ENCODE results near the gene MYOC. TPM values are rescaled to one million over a fixed set of nuclear protein-coding genes. Genes with fewer than 3 reads are reported as not detected.

The MYOC gene
- total and polyA plus RNA-seq, 7 experiments from 2014 or later = not detected

DNA sequence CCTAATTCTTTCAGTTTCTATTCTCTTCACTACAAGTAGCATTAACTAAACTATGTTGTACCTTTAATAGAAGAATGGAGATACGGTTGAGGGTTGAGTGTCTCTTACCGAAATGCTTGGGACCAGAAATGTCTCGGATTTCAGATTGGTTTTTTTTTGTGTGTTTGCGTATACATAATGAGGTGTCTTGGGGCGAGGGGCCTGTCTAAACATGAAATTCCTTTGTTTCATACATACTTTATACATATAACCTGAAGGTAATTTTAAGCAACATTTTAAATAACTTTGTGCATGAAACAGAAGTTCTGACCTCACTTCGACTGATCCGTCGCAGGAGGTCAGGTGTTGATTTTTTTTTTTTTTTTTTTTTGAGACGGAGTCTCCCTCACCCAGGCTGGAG is 66.8 kb downstream of the MYOC start:
- no peaks in the 10 kb centered on the region for H3K9me3 ChIP-seq (ENCODE audit: control insufficient read depth in 2 of 3, low read length in 3 of 3)
- no peaks in the 10 kb centered on the region for H3K4me1 ChIP-seq (ENCODE audit: control insufficient read depth in 2 of 2, insufficient read depth in 2 of 2, low read length in 2 of 2)
- H3K27ac ChIP-seq (ENCODE audit: low read depth, low read length) = no peak overlapping the region
- Mint-ChIP-seq H3K4me1 (peaks cover 0 to 24% (median 3%) of the 10 kb centered on the region in 7 donors), H3K9me3 (peaks cover 0 to 2% (median 0%) of the 10 kb centered on the region in 11 donors), H3K27me3 (no peaks in the 10 kb centered on the region), H3K4me3 (no peak overlapping the region), H3K36me3 (peaks cover 13 to 56% (median 42%) of the 10 kb centered on the region in 5 donors), H3K27ac (peak overlapping the region in 2 of 9 donors; percentile 12 to 15)
- H3K36me3 ChIP-seq (ENCODE audit: control insufficient read depth in 2 of 3, insufficient read depth in 3 of 3, low read length in 3 of 3) = peaks cover 33 to 85% (median 40%) of the 10 kb centered on the region in 3 experiments
- H3K27me3 ChIP-seq (ENCODE audit: control insufficient read depth in 2 of 2, insufficient read depth in 2 of 2, low read length in 2 of 2) = no peaks in the 10 kb centered on the region
- no peak for DNase-seq
- ChIA-PET CTCF (interaction anchor here (0.7 kb wide), 1 partner anchor 43 kb away, joined by 3 read pairs; no protein-coding TSS in a partner anchor), POLR2A (no interaction called here)
- no peak for ATAC-seq
- H3K4me3 ChIP-seq (ENCODE audit: low read length) = no peak overlapping the region
- intact Hi-C loops (cut with micrococcal nuclease) = no loop called here

Other genes with a start within 250 kb of the MYOC start
- 100 to 1,000 TPM; 256 to 341 (median 293) TPM for gene PRRC2C, start 167.2 kb downstream of the MYOC start, total RNA-seq
- 100 to 1,000 TPM in 1 of 2 donors, 10 to 100 TPM in 1; 45.2 to 107 TPM for gene PRRC2C, start 167.2 kb downstream of the MYOC start, polyA plus RNA-seq
- under 1 TPM in 3 of 5 experiments, not detected in 2; 0.22 to 0.81 (median 0.41) TPM for gene MYOCOS, start 30.4 kb downstream of the MYOC start, total RNA-seq
- gene MYOCOS, start 30.4 kb downstream of the MYOC start, polyA plus RNA-seq = under 1 TPM in 1 of 2 donors, not detected in 1; 0.19 TPM
- 10 to 100 TPM; 16.2 to 27.2 (median 19.7) TPM for gene VAMP4, start 89.4 kb upstream of the MYOC start, total RNA-seq
- 10 to 100 TPM; 15.5 to 19.4 TPM for gene VAMP4, start 89.4 kb upstream of the MYOC start, polyA plus RNA-seq
- 10 to 100 TPM; 15.6 to 50.7 (median 34.5) TPM for gene METTL13, start 129.0 kb upstream of the MYOC start, total RNA-seq
- 10 to 100 TPM; 35.6 to 55.7 TPM for gene METTL13, start 129.0 kb upstream of the MYOC start, polyA plus RNA-seq
- gene DNM3, start 188.8 kb upstream of the MYOC start, total RNA-seq = 1 to 10 TPM; 1.9 to 2.5 (median 2.1) TPM
- 1 to 10 TPM; 1.2 to 1.5 TPM for gene DNM3, start 188.8 kb upstream of the MYOC start, polyA plus RNA-seq

All from naive thymus-derived CD4-positive, alpha-beta T cell (primary cell).